Fibroblast of skin of abdomen (primary cell): Measurements from ENCODE around the gene C1QTNF9B.

ENCODE experiments used
- DNase-seq: peaks from one replicate; pipeline ENCODE4 v3.0.0-alpha.2; 2013

Gene C1QTNF9B

DNA sequence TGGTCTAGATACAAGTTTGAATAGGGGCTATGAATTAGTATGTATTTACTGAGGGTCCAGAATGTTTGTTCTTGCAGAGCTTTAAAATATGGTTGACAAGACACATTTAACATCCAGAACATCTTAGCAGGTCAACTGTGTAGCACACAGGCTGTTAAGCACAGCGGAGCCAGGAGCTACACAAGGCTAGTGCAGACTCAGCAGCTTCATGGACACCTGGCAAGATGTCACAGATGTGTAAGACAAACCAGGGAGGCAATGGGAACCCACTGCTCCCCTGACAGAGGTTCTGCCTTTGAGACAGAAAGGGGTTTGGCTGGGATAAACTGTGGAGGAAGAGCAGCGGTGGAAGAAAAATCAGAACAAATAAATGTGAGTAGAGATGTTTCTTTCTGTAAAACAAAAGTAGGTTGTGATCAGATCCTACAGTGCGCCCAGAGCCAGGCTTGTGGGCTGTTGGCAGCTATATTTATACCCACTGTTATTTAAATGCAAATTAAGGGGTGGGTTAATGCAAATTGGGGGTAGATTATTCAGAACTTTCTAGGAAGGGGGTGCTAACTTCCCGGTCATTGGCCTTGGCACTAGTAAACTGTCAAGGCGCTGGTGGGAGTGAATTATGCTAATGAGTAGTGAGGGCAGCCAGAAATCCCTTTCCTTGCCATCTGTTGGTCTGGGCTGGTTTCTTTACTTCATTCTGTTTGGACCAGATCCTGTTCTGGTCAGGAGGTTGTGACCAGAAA lies 41.1 kb downstream of the C1QTNF9B start:
- DNase-seq: no peak

GRCh38 chr13:23855360-23855759 lies 41.9 kb downstream of the C1QTNF9B start:
- DNase-seq: no peak

- DNase-seq: no peak
Observed at GRCh38 chr13:23852351-23852750, 45.0 kb downstream of the C1QTNF9B start.

DNA sequence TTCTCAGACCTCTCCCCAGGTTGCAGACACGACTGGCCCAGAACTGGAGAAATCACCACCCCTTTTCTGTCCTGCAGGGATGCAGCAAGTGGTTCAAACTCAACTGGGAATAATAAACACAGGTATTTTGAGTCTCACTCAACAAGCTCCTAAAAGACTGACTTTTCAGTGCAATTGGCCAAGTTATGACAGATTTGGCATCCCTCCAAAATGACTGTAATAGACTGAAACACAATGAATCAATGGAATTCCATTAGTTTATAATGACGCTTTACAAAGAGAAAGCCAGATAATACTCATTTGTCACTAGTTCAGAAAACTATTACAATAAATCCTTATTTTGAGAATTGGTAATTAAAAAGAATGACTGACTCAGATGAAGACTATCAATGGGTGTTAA lies 46.2 kb downstream of the C1QTNF9B start:
- peak; percentile 56 for DNase-seq

DNA sequence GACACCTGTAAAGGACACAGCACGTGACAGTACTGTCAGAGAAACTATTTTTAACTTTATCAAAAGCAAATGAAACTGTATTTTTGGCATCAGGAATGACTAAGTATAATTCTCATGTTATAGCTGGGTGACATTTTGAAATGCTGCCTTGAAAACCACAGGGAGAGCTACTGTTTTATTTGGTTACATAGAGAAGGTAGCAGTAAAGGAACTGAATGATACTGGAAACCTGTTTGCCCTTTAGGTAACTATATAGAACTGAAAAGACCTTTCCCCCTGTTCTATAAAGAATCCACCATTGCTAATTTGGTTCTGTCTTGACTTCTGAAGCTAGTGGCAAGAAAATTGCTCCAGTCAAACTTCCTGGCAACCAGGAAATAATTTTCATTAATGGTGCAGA lies 47.2 kb downstream of the C1QTNF9B start:
- no peak for DNase-seq

- DNase-seq: no peak
Observed at GRCh38 chr13:23849670-23850069, 47.6 kb downstream of the C1QTNF9B start.

GRCh38 chr13:23848646-23849141 lies 48.6 kb downstream of the C1QTNF9B start:
- no peak for DNase-seq

GRCh38 chr13:23848019-23848418 lies 49.3 kb downstream of the C1QTNF9B start:
- DNase-seq: peak; percentile 33

- no peak for DNase-seq
Observed at GRCh38 chr13:23847497-23847896, 49.8 kb downstream of the C1QTNF9B start.

DNA sequence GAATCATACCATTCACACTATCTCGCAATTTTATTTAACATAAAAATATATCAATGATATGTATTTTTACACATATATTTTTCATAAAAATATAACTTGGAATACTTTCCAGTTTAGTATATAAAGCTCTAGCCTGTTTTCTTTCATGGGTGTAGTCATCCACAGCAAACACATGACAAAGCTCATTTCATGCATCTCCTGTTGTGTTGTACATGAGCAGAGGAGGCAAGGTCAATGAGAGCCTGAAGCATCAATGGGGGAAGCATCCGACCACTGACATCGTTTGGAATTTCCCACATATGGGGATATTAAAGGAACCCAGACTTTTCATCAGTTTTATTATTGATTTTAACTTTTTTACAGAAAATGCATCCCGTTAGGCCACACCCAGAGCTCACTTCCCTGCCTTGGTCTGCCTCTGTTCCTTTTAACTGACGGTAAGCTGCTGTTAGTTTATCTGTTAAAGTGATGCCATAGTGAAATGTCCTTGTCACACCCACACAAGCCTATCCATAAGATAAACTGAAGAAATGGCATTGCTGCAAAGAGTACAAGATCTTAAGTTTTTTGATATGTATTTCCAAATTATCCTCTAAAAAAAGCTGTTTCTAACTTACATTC lies 52.1 kb downstream of the C1QTNF9B start:
- DNase-seq: no peak

DNA sequence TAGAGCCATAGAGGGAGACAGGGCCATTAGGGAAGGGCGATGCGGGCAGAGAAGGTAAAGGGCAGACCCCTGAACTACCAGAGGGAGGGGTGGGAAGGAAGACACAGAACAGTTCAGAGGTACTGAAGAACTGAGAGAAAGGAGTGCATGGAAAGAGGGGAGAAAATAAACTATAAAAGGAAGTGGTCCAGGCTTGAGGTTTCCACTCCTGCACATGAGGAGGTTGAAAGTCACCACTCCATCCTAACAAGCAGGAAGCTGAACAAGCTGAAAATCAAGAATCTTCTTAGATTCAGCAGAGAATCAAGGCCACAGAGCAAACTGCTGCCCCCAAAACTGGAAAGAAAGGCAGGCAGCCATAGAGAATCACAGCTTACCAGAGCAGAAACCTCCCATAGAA lies 53.2 kb downstream of the C1QTNF9B start:
- DNase-seq: no peak

DNA sequence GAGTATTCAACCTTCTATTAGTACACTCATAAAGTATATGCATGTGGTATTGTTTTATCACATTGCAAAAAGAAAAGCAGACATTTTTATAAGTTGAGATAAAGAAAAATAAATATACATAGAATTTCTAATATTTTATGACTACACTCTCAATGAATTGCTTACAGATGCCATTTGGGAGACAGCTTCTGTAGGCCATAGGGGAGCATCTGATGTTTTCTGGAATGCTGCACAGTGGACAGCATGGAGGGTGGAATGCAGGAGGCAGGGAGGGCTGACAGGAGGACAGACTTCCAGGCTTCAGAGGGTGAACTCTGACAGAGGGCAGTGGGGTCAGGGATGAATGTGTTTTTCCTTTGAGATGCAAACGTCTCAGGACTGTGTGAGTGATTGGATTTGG lies 53.9 kb downstream of the C1QTNF9B start:
- no peak for DNase-seq

DNA sequence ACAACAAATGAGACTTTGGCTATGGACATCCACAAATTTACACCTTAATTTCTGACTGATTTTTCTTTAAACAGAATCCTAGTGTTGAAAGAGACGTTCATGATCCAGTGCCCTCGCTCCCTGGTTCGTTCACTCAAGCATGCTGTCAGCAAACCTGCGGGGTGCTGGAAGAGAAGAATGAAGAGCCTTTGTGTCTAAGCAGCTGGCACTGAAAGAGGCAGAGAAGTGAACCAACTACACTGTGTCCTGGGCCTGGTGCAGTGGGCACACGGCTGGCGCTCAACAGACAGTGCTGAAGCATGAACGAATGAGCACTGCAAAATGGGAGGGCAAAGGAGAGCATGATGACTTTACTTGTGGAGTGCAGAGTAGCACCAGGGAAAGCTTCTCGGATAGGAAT lies 54.9 kb downstream of the C1QTNF9B start:
- DNase-seq: no peak
